ENCODE data around the gene SMARCAL1.

Gene SMARCAL1

GRCh38 chr2:216392945-216393840 is 19.1 kb upstream of the SMARCAL1 start:
- no peak for DNase-seq

- no peak for DNase-seq
These were observed 17.4 kb upstream of the SMARCAL1 start for GRCh38 chr2:216394881-216395280.

- DNase-seq: no peak
These were observed 12.7 kb upstream of the SMARCAL1 start for GRCh38 chr2:216399621-216400020.

DNA sequence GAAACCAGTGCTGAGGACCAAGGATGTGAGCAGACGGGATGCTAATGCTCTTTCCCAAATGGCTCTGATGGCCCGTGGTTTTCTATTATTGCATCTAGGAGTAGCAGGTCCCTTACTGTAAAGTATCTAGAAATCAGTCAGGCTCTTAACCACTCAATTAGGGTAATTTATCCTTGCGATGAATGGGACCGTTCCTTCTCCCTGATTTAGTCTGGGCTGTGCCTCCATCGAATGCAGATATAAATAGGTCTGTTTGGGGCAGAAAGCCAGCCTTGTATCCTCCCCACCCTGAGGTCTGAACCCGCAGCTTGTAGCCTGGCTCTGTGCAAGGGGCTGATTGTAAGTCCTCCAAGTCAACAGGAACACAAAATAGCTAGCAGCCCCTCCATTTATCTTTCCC is 9.5 kb upstream of the SMARCAL1 start:
- DNase-seq: no peak

DNA sequence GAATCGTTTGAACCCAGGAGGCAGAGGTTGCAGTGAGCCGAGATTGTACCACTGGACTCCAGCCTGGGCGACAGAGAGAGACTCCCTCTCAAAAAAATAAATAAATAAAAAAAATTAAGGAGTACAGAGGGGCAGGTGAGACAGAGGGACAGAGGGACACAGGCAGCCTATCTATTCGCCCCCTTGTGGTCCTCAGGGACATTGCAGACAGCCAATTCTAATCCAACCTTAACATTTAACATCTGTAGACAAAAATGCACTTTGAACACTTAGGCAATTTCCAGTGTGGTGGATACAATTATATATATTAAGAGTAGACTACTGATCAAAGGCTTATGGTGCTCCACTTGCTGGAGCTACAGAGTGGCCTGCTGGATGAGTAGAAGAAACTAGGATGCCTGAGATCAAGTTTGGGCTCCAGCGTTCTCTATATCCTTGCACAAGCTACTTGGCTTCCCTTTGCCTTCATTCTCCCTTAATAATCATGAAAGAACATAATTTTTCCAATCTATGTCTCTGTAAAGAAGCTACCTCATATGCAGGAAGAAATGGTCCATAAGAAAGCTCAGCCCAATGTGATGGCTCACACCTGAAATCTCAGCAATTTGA is 8.2 kb upstream of the SMARCAL1 start:
- DNase-seq: peak in 1 of 2 experiments; percentile 22

- no peak for DNase-seq
These were observed 6.7 kb upstream of the SMARCAL1 start for GRCh38 chr2:216405588-216405987.

- no peak for DNase-seq
These were observed 5.5 kb upstream of the SMARCAL1 start for GRCh38 chr2:216406826-216407225.

DNA sequence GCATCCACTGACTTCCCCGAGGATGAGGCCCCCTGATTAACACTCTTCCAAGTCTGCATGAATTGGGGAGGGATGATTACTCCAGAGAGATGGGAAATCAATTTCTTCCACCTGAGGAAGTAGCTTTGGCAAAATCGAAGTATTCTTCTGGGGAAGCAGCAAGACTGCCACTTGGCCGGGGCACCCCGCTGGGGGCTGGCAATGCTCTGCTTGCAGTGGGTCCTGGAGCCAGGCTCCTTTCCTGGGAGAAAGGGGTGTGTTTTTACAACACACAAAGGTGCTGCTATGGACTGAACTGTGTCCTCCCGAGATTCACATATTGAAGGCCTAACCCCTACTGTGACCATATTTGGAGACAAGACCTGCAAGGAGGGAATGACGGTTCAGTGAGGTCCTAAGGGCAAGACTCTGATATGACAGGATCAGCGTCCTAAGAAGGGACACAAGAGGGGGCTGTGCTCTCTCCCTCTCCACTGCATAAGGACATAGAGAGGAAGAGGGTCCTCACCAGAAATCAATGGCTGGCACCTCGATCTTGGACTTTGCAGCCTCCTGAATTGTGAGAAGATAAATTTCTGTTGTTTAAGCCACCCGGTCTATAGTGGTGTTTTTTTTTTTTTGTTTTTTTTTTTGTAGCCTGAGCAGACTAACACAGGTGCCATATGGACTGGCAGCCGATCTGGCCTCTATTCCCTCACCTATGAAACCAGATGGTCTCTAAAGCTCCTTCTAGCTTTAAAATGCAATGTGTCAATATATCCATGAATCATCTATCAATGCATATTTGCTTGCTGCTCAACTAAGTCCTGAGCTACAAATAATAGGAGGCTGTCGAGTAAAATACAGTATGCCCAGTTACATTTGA is 3.6 kb upstream of the SMARCAL1 start:
- no peak for DNase-seq

- DNase-seq: no peak
These were observed 1.7 kb upstream of the SMARCAL1 start for GRCh38 chr2:216410550-216410949.

- no peak for DNase-seq
These were observed 1.6 kb downstream of the SMARCAL1 start for GRCh38 chr2:216413882-216414281.

- DNase-seq: no peak
These were observed 2.6 kb downstream of the SMARCAL1 start for GRCh38 chr2:216414772-216415319.

DNA sequence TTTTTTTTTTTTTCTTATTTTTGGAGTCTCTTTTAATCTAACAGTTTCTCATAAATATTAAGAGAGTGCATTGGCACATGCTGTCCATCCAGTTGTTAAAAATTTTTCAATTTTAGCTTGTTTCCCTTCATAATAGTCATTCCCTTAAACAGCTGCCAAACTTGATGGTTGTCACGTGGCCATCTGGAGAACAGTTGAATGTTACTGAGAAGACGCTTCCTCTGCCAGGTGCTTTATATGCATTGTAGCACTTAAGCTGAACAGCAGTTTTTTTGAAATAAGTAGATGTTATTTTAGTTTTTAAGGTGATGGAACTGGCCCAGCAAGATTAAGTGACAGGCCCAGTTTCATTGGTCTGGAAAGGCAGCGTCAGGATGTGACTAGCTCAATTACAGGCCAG is 3.3 kb downstream of the SMARCAL1 start:
- no peak for DNase-seq

DNA sequence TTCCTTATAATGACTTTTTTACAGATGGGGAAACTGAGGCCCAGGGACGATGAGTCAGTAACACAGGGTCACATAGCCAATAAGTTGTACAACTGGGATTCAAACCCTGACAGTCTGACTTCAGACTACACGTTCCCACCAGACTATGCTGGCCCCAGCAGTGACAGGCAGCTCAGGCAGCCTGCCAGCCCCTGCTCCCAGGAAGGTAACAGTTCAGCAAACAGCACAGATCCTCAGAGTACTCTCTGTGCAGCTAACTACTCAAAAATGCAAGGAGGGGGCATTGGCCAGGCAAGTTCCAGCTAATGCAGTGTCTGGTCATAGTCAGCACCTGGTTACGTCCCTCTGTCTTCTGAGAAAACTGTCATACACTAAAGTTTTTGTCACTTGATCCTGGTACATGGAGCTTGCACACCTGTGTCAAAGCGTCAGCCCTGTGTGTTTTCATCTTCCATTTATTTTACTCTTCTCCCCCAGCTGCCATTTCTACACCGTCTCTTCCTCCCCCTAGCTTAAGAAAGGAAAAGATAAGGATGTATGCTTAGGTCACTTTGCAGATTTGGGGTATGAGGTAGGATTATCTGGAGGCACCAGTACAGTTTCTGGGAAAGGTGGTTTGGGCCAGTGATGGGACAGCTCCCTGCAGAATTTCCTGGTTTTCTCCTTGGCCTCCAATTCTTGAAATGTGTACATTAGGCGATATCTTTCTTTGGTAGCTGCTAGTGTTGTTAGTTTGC is 4.5 kb downstream of the SMARCAL1 start:
- DNase-seq: no peak

DNA sequence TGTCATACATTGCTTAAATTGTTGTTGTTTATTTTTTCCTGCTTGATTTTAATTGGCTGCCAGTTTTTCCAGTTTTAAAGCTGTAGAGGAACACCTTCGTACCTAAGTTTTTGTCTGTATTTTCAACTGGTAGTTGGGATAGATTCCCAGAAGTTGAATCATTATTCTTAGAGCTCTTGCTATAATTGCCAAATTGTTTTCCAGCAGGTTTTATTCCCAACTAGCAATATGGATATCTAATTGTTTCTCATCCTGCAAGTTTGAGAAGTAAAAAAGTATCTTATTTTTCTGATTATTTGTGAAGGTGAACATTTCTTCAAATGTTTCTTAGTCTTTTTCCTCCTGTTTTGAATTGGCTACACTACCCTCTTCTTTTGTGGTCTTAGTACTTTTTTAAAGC is 6.7 kb downstream of the SMARCAL1 start:
- DNase-seq: no peak

DNA sequence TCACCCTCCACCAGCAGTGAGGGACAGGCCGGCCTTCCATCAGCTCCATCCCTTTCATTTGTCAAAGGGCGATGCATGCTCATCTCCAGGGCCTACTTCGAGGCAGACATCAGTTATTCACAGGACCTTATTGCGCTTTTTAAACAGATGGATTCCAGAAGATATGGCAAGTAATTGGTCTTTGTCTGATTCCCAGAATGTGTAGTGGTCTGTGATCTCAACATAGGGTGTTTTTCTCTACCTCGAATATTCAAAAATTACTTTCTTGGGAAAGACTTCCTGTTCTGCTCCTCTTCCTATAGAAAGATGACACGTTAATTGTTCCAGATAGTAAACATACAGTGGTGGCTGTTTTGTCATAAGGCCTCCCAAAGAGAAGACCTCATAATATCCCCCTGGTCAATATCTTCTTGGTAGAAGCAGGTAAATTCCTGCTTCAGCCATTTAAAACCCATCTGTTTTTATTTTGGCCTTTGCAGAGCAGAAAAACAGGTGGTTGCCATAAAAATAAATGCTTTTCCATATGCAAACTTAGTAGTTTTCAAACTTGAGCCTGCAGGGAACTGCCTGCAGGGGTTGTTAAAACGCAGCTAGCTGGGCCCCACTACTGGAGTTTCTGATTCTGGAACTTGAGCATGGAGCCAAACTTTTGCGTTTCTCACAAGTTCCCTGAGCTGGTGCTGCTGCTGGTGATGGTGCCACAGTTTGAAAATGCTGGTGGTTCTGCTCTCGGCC is 8.2 kb downstream of the SMARCAL1 start:
- DNase-seq: no peak

- no peak for DNase-seq
These were observed 10.8 kb downstream of the SMARCAL1 start for GRCh38 chr2:216423071-216423470.

DNA sequence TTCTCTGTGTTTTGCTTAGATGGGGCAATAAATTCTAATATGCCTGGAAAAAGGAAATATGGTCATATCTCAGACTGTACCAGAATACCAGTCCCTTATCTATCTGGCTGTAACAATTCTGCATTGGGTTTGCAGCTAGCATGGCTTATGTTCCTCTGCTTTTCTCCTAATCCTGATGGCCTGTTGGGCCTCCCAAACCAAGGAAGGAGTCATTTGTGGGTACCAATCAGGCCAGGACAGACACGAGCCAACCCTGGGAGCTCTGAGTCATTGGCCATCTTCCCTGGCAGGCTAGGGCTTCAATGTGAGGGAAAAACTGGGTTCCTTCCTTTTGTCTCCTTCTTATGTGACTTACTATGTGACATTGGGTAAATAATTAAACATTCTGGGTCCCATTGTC is 12.0 kb downstream of the SMARCAL1 start:
- DNase-seq: no peak

GRCh38 chr2:216425008-216425787 is 12.9 kb downstream of the SMARCAL1 start:
- DNase-seq: no peak

GRCh38 chr2:216426166-216426777 is 14.0 kb downstream of the SMARCAL1 start:
- DNase-seq: no peak

- no peak for DNase-seq
These were observed 14.7 kb downstream of the SMARCAL1 start for GRCh38 chr2:216426938-216427337.
